ENCODE data around the gene NRF1.
"Not testable (repeated sequence)": the region's sequence is repeated elsewhere in the genome, so short reads cannot be mapped to it uniquely, and the experiment has no call there.

The NRF1 gene

DNA sequence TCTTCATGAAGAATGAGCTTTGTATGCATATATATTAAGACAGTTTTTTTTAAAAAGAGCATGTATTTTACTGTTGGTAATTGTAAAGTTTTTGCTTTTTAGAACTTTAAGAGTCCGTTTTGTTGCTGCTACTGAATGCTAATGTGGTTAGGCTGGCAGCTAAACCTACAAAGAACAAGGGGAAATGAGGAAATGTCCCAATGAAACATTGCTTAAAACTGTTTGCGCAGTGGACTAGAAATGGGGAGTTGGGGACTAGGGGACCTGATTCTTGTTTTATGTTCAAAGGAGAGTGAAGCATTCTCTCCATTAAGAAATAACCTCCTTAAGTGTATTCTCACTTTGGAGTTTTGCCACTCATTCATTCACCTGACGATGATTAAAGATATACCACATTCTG lies 5.7 kb downstream of the NRF1 start:
- no peaks in the 10 kb centered on the region for H3K9me3 Mint-ChIP-seq
- no peak overlapping the region for H3K27ac Mint-ChIP-seq
- H3K27me3 Mint-ChIP-seq (ENCODE audit: low read depth) = no peaks in the 10 kb centered on the region
- no peak overlapping the region for H3K4me3 Mint-ChIP-seq
- H3K4me1 Mint-ChIP-seq (ENCODE audit: low read depth) = peaks cover 41% of the 10 kb centered on the region
- H3K36me3 Mint-ChIP-seq (ENCODE audit: low read depth) = peaks cover 4% of the 10 kb centered on the region

GRCh38 chr7:129617652-129618051 lies 6.1 kb downstream of the NRF1 start:
- peaks cover 4% of the 10 kb centered on the region for H3K36me3 Mint-ChIP-seq (ENCODE audit: low read depth)
- no peaks in the 10 kb centered on the region for H3K9me3 Mint-ChIP-seq
- H3K4me3 Mint-ChIP-seq = no peak overlapping the region
- H3K27ac Mint-ChIP-seq = no peak overlapping the region
- peaks cover 40% of the 10 kb centered on the region for H3K4me1 Mint-ChIP-seq (ENCODE audit: low read depth)
- H3K27me3 Mint-ChIP-seq (ENCODE audit: low read depth) = no peaks in the 10 kb centered on the region

- no peaks in the 10 kb centered on the region for H3K27me3 Mint-ChIP-seq (ENCODE audit: low read depth)
- no peak overlapping the region for H3K27ac Mint-ChIP-seq
- no peaks in the 10 kb centered on the region for H3K36me3 Mint-ChIP-seq (ENCODE audit: low read depth)
- H3K4me3 Mint-ChIP-seq = no peak overlapping the region
- H3K4me1 Mint-ChIP-seq (ENCODE audit: low read depth) = peaks cover 6% of the 10 kb centered on the region
- no peaks in the 10 kb centered on the region for H3K9me3 Mint-ChIP-seq
Observed at GRCh38 chr7:129626896-129627295, 15.4 kb downstream of the NRF1 start.

- H3K4me1 Mint-ChIP-seq (ENCODE audit: low read depth) = peaks cover 2% of the 10 kb centered on the region
- H3K27me3 Mint-ChIP-seq (ENCODE audit: low read depth) = no peaks in the 10 kb centered on the region
- H3K9me3 Mint-ChIP-seq = no peaks in the 10 kb centered on the region
- H3K36me3 Mint-ChIP-seq (ENCODE audit: low read depth) = peaks cover 2% of the 10 kb centered on the region
- H3K4me3 Mint-ChIP-seq = no peak overlapping the region
- H3K27ac Mint-ChIP-seq = no peak overlapping the region
Observed at GRCh38 chr7:129630341-129630740, 18.8 kb downstream of the NRF1 start.

DNA sequence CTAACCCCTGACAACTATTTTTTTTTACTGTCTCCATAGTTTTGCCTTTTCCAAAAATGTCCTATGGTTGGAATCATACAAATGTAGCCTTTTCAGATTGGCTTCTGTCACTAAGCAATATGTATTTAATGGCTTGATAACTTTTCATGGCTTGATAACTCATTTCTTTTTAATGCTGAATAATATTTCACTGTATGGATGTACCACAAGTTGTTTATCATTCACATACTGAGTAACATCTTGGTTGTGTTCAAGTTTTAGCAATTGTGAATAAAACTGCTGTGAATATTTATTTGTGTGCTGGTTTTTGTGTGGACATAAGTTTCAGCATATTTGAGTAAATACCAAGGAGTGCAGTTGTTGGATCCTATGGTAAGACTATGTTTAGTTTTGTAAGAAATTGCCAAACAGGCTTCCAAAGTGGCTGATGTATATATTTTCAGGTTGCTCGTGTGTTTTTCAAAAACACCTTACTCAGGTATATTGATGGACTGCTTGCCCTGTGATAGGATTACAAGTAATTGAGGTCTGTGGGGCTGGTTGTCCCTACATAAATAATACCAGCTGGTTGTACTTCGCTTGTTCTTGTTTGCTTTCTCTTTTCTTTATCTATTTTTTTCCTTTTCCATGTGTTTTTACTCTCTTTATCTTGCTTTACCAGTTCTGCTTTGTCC lies 23.0 kb downstream of the NRF1 start:
- no peaks in the 10 kb centered on the region for H3K9me3 Mint-ChIP-seq
- H3K36me3 Mint-ChIP-seq (ENCODE audit: low read depth) = peaks cover 2% of the 10 kb centered on the region
- no peaks in the 10 kb centered on the region for H3K27me3 Mint-ChIP-seq (ENCODE audit: low read depth)
- H3K4me1 Mint-ChIP-seq (ENCODE audit: low read depth) = peaks cover 10% of the 10 kb centered on the region
- H3K27ac Mint-ChIP-seq = no peak overlapping the region
- no peak overlapping the region for H3K4me3 Mint-ChIP-seq

DNA sequence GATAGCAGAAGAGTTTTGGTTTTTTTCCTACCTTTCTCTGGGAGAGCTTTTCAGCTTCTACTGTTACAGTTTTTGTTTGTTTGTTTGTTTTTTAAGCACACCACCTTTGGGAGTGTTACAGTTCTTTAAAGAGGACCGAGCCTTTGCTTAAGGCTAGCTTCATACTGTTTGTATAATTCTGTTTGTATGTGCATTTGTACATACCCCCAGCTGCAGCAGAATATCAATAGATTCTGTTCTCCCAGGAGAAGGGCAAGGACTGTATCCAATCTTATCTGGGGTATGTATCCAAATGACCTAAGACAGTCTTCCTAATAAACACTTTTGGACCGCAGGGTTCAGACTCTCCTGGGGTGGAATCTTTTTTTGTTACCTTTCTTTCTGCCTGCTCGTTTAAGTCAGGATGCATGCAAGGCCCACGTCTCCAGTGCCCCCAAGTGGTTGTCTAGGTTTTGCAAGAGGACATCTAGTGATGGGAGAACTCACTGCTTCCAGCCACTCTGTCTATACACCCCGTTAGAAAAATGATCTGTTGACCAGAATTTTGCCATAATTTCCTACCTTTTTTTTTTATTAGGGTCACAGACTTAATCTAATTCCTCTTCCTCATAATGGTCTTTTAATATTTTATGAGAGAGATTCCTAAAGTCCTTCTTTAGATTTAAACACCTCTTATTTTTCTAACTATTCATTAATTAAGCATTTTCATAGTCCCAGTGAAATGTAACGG lies 23.9 kb downstream of the NRF1 start:
- no peak overlapping the region for H3K27ac Mint-ChIP-seq
- H3K36me3 Mint-ChIP-seq (ENCODE audit: low read depth) = peaks cover 2% of the 10 kb centered on the region
- no peaks in the 10 kb centered on the region for H3K27me3 Mint-ChIP-seq (ENCODE audit: low read depth)
- peaks cover 10% of the 10 kb centered on the region for H3K4me1 Mint-ChIP-seq (ENCODE audit: low read depth)
- H3K4me3 Mint-ChIP-seq = no peak overlapping the region
- H3K9me3 Mint-ChIP-seq = no peaks in the 10 kb centered on the region

DNA sequence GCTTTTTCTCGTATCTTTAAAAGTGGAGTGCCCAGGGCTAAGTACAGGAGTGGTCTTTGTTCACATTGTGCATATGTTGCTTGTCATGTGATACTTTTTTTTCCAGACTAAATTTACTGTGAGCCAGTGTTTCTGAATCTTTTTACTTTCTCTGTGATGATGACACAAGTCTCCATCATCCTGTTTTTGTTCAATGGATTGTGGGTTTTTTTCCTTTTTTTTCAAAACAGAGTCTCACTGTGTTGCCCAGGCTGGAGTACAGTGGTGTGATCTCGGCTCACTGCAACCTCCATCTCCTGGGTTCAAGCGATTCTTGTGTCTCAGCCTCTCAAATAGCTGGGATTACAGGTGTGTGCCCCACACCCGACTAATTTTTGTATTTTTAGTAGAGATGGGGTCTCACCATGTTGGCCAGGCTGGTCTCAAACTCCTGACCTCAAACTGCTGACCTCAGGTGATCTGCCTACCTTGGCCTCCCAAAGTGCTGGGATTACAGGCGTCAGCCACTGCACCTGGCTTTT lies 24.6 kb downstream of the NRF1 start:
- H3K4me3 Mint-ChIP-seq; H3K27me3 Mint-ChIP-seq (ENCODE audit: low read depth); H3K4me1 Mint-ChIP-seq (ENCODE audit: low read depth); H3K36me3 Mint-ChIP-seq (ENCODE audit: low read depth); H3K9me3 Mint-ChIP-seq; H3K27ac Mint-ChIP-seq: not testable (repeated sequence)

GRCh38 chr7:129636641-129637040 lies 25.1 kb downstream of the NRF1 start:
- no peaks in the 10 kb centered on the region for H3K27me3 Mint-ChIP-seq (ENCODE audit: low read depth)
- no peaks in the 10 kb centered on the region for H3K9me3 Mint-ChIP-seq
- H3K4me3 Mint-ChIP-seq = no peak overlapping the region
- H3K27ac Mint-ChIP-seq = no peak overlapping the region
- H3K4me1 Mint-ChIP-seq (ENCODE audit: low read depth) = peaks cover 10% of the 10 kb centered on the region
- peaks cover 2% of the 10 kb centered on the region for H3K36me3 Mint-ChIP-seq (ENCODE audit: low read depth)

- Mint-ChIP-seq H3K27ac (no peak overlapping the region), H3K9me3 (no peaks in the 10 kb centered on the region), H3K4me3 (no peak overlapping the region), H3K36me3 (ENCODE audit: low read depth) (no peaks in the 10 kb centered on the region), H3K27me3 (ENCODE audit: low read depth) (no peaks in the 10 kb centered on the region), H3K4me1 (ENCODE audit: low read depth) (peaks cover 8% of the 10 kb centered on the region)
Observed at GRCh38 chr7:129640400-129640799, 28.9 kb downstream of the NRF1 start.

- peaks cover 3% of the 10 kb centered on the region for H3K36me3 Mint-ChIP-seq (ENCODE audit: low read depth)
- no peak overlapping the region for H3K4me3 Mint-ChIP-seq
- H3K4me1 Mint-ChIP-seq (ENCODE audit: low read depth) = peaks cover 4% of the 10 kb centered on the region
- H3K9me3 Mint-ChIP-seq = no peaks in the 10 kb centered on the region
- H3K27me3 Mint-ChIP-seq (ENCODE audit: low read depth) = no peaks in the 10 kb centered on the region
- no peak overlapping the region for H3K27ac Mint-ChIP-seq
Observed at GRCh38 chr7:129642871-129643549, 31.5 kb downstream of the NRF1 start.

- Mint-ChIP-seq H3K27me3 (ENCODE audit: low read depth) (no peaks in the 10 kb centered on the region), H3K36me3 (ENCODE audit: low read depth) (peaks cover 6% of the 10 kb centered on the region), H3K9me3 (no peaks in the 10 kb centered on the region), H3K27ac (no peak overlapping the region), H3K4me3 (no peak overlapping the region), H3K4me1 (ENCODE audit: low read depth) (peaks cover 2% of the 10 kb centered on the region)
Observed at GRCh38 chr7:129643550-129644170, 32.1 kb downstream of the NRF1 start.

GRCh38 chr7:129644634-129645230 lies 33.2 kb downstream of the NRF1 start:
- Mint-ChIP-seq H3K27ac (no peak overlapping the region), H3K4me1 (ENCODE audit: low read depth) (peaks cover 4% of the 10 kb centered on the region)

GRCh38 chr7:129646369-129647021 lies 35.0 kb downstream of the NRF1 start:
- Mint-ChIP-seq H3K4me1 (ENCODE audit: low read depth) (peaks cover 8% of the 10 kb centered on the region), H3K27me3 (ENCODE audit: low read depth) (no peaks in the 10 kb centered on the region), H3K4me3 (no peak overlapping the region), H3K9me3 (no peaks in the 10 kb centered on the region), H3K27ac (no peak overlapping the region), H3K36me3 (ENCODE audit: low read depth) (peaks cover 11% of the 10 kb centered on the region)

More at GRCh38 chr7:129644634-129645230, 33.2 kb downstream of the NRF1 start:
- Mint-ChIP-seq H3K4me3 (no peak overlapping the region), H3K9me3 (no peaks in the 10 kb centered on the region), H3K27me3 (ENCODE audit: low read depth) (no peaks in the 10 kb centered on the region), H3K36me3 (ENCODE audit: low read depth) (peaks cover 7% of the 10 kb centered on the region)

All from T-helper 1 cell treated with Interleukin-12 subunit alpha and Interleukin-12 subunit beta and Interleukin-4 antibody, amounts not matched to agents 30 μg/mL and 1 μg/mL, for 36 hours (primary cell).